22Rv1 (cell line): Measurements from ENCODE around the gene LRIT1.

Experiments used
- ZFX ChIP-seq: fragments of 450-650 bp; IDR thresholded peaks from 2 replicates; pipeline ENCODE4 v1.6.1; 2017; ENCODE audit warnings: antibody characterized with exemption, borderline replicate concordance
- TF ChIP-seq, protein P1 (sequence below): fragments of 450-650 bp; IDR thresholded peaks from 2 replicates; pipeline ENCODE4 v1.5.1; 2017; ENCODE audit warnings: mild to moderate bottlenecking

DNA sequence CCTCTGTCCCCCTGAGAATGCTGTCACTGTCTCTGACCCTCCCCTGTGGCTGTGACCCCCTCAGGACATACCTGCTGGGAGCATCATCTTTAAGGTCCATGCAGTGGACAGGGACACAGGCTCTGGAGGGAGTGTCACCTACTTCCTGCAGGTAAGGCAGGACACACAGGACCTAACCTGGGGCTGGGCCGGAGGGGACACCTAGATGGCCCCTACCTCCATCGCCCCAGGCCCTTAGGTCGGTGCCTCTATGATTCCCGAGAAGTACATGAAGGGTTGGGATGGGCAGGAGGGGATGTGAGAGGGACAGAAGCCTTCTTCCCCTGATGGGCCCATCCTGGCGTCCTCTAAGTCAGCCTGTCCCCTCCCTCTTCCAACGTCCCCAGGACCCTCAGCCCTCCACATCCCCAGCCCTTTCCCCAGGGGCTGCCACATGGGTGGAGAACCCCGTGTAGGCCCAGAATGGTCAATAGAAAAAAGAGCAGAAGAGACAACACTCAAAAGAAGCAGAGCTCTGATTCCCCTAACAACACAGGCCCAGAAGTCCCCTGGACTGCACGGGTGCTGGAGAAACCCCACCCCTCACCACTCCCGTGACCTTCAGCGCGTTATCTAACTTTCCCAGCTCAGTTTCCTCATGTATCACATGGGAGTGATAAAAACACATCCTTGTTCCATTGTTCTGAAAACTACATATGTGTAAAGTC lies 40.7 kb downstream of the LRIT1 start:
- TF ChIP-seq, protein P1, sequence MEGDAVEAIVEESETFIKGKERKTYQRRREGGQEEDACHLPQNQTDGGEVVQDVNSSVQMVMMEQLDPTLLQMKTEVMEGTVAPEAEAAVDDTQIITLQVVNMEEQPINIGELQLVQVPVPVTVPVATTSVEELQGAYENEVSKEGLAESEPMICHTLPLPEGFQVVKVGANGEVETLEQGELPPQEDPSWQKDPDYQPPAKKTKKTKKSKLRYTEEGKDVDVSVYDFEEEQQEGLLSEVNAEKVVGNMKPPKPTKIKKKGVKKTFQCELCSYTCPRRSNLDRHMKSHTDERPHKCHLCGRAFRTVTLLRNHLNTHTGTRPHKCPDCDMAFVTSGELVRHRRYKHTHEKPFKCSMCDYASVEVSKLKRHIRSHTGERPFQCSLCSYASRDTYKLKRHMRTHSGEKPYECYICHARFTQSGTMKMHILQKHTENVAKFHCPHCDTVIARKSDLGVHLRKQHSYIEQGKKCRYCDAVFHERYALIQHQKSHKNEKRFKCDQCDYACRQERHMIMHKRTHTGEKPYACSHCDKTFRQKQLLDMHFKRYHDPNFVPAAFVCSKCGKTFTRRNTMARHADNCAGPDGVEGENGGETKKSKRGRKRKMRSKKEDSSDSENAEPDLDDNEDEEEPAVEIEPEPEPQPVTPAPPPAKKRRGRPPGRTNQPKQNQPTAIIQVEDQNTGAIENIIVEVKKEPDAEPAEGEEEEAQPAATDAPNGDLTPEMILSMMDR, result no peak
- no peak for TF ChIP-seq ZFX
